ENCODE results near the gene DYNLL2.
"Not testable (repeated sequence)": the region's sequence is repeated elsewhere in the genome, so short reads cannot be mapped to it uniquely, and the experiment has no call there.

DYNLL2 gene

GRCh38 chr17:58082870-58083490 is at the start of gene DYNLL2:
DYNLL2 (plus strand) TSS chr17:58083419; CDS start chr17:58087091, 3,672 bp downstream.
- peak; percentile 86 for DNase-seq (ENCODE audit: low spot score)

GRCh38 chr17:58039975-58040374 is 43.2 kb upstream of the DYNLL2 start:
- no peak for DNase-seq (ENCODE audit: low spot score)

- no peak for DNase-seq (ENCODE audit: low spot score)
These were observed 42.8 kb upstream of the DYNLL2 start for GRCh38 chr17:58040386-58040785.

- no peak for DNase-seq (ENCODE audit: low spot score)
These were observed 42.1 kb upstream of the DYNLL2 start for GRCh38 chr17:58041161-58041560.

- DNase-seq (ENCODE audit: low spot score), result no peak
These were observed 39.7 kb upstream of the DYNLL2 start for GRCh38 chr17:58043221-58044181.

GRCh38 chr17:58044256-58044655 is 39.0 kb upstream of the DYNLL2 start:
- not testable (repeated sequence) for DNase-seq (ENCODE audit: low spot score)

- no peak for DNase-seq (ENCODE audit: low spot score)
These were observed 36.8 kb upstream of the DYNLL2 start for GRCh38 chr17:58046239-58047094.

- DNase-seq (ENCODE audit: low spot score), result no peak
These were observed 35.7 kb upstream of the DYNLL2 start for GRCh38 chr17:58047376-58048150.

- no peak for DNase-seq (ENCODE audit: low spot score)
These were observed 33.7 kb upstream of the DYNLL2 start for GRCh38 chr17:58049533-58049932.

GRCh38 chr17:58050966-58051365 is 32.3 kb upstream of the DYNLL2 start:
- DNase-seq (ENCODE audit: low spot score), result no peak

- DNase-seq (ENCODE audit: low spot score), result no peak
These were observed 31.8 kb upstream of the DYNLL2 start for GRCh38 chr17:58051468-58051867.

- DNase-seq (ENCODE audit: low spot score), result no peak
These were observed 30.8 kb upstream of the DYNLL2 start for GRCh38 chr17:58052407-58052806.

GRCh38 chr17:58052945-58053715 is 30.1 kb upstream of the DYNLL2 start:
- DNase-seq (ENCODE audit: low spot score), result no peak

- no peak for DNase-seq (ENCODE audit: low spot score)
These were observed 28.6 kb upstream of the DYNLL2 start for GRCh38 chr17:58054641-58055040.

- DNase-seq (ENCODE audit: low spot score), result no peak
These were observed 26.7 kb upstream of the DYNLL2 start for GRCh38 chr17:58056476-58056875.

- no peak for DNase-seq (ENCODE audit: low spot score)
These were observed 24.1 kb upstream of the DYNLL2 start for GRCh38 chr17:58059141-58059540.

GRCh38 chr17:58060596-58061191 is 22.5 kb upstream of the DYNLL2 start:
- DNase-seq (ENCODE audit: low spot score), result no peak

- DNase-seq (ENCODE audit: low spot score), result no peak
These were observed 21.5 kb upstream of the DYNLL2 start for GRCh38 chr17:58061672-58062071.

GRCh38 chr17:58065238-58065637 is 18.0 kb upstream of the DYNLL2 start:
- no peak for DNase-seq (ENCODE audit: low spot score)

GRCh38 chr17:58066401-58066800 is 16.8 kb upstream of the DYNLL2 start:
- no peak for DNase-seq (ENCODE audit: low spot score)

Data from SW480 (cell line).